Measurements from ENCODE around the gene ACOT8.
"Not testable (repeated sequence)": the region's sequence is repeated elsewhere in the genome, so short reads cannot be mapped to it uniquely, and the experiment has no call there.

The ACOT8 gene

GRCh38 chr20:45850926-45851325 lies 6.3 kb downstream of the ACOT8 start:
- DNase-seq = no peak

DNA sequence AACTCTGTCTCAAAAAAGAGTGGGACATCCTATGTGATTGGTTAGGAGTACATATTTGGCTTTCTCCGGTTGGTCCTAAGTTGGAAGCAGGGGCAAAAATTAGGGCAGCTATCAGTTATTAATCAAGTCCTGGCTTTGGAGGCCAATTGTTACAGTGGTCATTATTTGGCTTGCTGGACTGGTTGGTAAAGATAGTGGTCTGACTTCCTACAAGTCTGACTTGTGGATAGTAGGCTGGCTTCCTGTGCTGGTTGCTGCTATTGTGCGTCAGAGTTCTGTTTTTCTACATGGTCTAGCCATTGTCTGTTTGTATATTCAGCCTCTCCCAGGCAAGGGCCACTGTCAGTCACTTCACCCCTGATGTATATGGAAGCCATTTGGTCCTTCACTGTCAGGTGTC lies 7.0 kb downstream of the ACOT8 start:
- no peak for DNase-seq

GRCh38 chr20:45848969-45849582 lies 8.1 kb downstream of the ACOT8 start:
- no peak for DNase-seq

DNA sequence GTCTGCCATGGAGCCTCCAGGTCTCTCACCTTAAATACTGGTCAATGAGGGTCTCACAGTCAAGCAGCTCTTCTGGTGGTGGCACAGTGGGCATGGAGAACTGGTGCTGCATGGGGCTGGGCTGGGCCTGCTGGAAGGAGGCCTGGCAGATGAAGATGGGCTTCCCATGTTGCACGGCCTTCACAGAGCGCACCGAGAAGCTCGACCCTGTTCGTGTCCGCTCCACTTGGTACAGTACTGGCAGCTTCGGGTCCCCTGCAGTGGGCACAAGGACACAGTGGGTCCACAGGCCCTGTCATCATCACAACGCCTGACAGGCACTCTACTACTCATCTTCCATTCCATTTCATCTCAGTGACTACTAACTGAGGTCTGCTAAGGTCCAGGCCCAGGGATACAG lies 8.8 kb downstream of the ACOT8 start:
- no peak for DNase-seq

GRCh38 chr20:45845452-45845851 lies 11.7 kb downstream of the ACOT8 start:
- DNase-seq = no peak

GRCh38 chr20:45843506-45843905 lies 13.7 kb downstream of the ACOT8 start:
- no peak for DNase-seq

DNA sequence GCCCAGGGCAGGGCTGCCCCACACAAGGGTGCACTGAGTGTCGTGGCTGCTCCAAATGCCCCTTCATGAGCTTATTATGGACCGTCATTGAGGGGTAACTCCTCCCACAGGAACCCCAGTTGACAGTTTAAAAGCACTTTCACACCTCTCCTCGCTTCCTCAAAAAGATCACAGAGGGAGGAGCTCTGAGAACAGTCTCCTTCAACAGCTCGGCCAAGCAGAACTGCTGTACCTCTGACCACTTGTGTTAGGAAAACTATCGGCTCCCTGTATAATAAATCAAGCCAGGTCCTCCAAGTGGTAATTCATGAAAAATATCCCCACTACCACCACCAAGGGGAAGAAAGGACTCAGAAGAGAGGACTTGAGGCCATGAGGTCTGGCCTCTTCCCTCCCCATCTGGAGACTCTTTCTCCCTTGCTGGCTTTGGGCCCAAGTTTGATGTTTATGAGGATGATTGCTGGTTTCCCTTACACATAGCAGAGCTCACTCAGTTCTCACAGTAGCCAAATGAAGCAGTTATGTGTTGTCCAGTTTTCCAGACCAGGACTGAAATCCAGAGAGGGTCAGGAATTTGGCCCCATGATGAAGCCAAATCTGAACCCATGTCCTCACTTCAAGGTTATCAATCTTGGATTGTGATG lies 14.9 kb downstream of the ACOT8 start:
- no peak for DNase-seq

DNA sequence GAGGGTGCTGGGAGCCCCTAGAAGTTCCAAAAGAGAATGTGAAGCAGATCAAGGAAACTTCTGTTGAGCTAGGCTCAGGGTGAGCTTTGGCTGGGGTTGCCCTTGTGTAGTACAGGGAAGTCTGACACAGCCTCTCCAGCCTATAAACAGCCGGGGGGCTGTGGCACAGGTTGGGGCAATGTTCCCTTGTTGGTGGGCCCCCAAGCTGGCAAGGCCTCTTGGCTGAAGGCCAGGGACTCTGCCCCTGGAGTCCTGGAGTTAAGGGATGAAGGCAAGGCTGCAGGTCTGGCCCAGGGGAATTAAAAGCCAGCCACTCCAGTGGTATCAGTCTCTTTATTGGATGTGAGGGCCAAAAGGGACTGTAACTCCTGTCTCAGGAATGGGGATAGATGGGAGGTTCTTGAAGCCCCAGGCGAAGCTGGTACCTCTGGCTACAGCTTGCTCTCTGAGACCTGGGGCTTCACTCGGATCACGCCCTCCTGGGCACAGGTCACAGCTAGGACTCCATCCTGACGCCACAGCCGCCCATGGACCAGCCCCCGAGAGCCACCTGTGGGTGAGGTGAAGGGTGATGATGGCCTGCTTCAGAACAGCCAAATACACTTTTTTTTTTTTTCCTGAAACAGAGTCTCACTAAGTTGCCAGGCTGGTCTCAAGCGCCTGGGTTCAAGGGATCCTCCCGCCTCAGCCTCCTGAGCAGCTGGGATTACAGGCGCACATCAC lies 15.6 kb downstream of the ACOT8 start:
- no peak for DNase-seq

DNA sequence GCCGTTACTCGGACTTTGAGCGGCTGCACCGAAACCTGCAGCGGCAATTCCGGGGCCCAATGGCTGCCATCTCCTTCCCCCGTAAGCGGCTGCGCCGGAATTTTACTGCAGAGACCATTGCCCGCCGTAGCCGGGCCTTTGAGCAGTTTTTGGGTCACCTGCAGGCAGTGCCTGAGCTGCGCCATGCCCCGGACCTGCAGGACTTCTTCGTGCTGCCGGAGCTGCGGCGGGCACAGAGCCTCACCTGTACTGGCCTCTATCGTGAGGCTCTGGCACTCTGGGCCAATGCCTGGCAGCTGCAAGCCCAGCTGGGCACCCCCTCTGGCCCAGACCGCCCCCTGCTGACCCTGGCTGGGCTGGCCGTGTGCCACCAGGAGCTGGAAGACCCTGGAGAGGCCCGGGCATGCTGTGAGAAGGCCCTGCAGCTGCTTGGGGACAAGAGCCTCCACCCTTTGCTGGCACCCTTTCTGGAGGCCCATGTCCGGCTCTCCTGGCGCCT lies 16.4 kb downstream of the ACOT8 start:
- DNase-seq = no peak

- DNase-seq = no peak
These were observed 20.4 kb downstream of the ACOT8 start for GRCh38 chr20:45836841-45837240.

- no peak for DNase-seq
These were observed 21.4 kb downstream of the ACOT8 start for GRCh38 chr20:45835825-45836224.

DNA sequence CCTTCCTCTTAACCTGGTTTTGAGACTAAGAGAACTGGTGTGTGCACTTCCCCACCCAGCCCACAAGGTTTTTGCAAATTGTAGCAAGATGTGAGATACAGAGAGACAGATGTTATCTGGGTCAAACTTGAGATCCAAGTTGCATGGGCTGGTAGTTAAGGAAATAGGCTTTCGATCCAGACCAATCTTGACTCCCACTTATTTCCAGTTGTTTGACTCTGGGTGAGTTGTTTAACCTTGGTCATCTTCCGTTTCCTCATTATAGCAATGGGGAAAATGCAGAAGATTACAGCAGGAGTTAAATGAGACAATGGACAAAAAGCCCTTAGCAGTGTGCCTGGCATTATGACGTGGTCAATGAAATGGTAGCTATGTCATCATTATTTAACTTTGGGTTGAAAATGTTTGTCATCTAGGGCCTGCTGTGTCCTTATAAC lies 21.8 kb downstream of the ACOT8 start:
- no peak for DNase-seq

- DNase-seq = no peak
These were observed 22.4 kb downstream of the ACOT8 start for GRCh38 chr20:45834797-45835161.

DNA sequence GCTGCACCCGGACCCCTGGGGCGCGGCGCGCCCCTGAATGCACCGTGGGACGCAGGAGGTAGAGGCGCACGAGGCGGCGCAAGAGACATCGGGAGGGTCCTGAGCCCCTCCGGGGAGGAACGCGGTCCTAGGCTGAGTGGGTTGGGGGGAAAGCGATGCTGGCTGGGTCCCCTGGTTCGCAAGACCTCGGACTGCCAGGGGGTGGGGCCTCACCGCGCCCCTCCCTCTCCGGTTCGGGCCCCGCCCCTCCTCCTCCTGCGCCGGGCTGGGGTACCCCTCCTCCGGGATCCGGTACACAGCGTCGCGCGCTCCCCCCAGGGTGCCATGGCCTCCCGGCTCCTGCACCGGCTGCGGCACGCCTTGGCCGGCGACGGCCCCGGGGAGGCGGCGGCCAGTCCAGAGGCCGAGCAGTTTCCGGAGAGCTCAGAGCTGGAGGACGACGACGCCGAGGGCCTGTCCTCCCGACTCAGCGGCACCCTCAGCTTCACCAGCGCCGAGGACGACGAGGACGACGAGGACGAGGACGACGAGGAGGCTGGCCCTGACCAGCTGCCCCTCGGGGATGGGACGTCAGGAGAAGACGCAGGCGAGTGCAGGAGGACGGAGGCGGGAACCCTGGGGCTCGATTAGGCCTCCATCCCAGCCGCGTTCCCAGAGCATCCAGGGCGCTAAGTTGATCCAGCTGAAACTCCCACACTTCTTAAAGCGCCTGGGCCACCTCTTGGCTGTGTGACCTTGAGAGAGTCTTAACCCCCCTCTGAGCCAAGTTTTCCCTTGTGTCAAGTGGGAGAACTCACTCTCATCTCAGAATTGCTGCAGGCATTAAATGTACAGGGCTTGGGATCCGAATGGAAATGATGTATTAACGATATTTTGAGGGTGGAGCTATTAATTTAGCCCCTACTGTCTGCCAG lies 23.1 kb downstream of the ACOT8 start:
- peak; percentile 46 for DNase-seq

DNA sequence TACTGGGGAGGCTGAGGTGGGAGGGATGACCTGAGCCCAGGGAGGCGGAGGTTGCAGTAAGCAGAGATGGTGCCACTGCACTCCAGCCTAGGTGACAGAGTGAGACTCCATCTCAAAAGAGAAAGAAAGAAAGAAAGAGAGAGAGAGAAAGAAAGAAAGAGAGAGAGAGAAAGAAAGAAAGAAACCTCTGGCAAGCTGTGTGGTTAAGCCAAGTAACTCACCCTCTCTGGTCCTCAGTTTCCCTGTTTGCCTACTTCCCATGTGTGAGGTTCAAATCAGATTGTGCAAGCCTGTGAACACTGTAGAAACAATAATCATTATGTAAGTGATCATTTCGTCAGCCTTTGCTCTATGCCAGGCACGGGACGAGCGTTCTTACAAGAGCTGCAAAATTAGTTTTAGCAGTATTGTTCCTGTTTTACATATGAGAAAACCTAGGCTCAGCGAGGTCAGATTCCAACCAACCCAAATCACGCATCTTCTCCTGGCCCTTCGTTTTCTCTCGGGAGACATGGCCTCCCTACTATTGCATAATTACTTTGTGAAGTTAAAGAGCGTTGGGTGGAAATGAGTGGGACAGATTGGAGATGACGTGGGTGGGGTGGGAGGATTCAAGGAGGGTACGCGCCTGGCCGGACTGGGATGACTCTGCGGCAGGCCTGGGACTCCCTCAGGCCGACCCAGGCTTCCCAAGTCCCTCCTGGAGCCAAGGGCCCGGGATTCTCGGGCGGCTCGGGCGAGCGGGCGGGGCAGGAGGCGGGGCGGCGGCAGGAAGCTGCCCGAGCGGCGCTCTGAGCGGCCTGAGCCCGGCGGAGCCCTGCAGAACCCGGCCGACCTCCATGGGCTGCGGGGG lies 23.9 kb downstream of the ACOT8 start, which contains the start of gene SNX21:
Gene SNX21, plus strand, starts transcription at position 770 of the 853 bp plus-strand sequence. CDS start 121 bp downstream, outside the sequence.
- DNase-seq = no peak

DNA sequence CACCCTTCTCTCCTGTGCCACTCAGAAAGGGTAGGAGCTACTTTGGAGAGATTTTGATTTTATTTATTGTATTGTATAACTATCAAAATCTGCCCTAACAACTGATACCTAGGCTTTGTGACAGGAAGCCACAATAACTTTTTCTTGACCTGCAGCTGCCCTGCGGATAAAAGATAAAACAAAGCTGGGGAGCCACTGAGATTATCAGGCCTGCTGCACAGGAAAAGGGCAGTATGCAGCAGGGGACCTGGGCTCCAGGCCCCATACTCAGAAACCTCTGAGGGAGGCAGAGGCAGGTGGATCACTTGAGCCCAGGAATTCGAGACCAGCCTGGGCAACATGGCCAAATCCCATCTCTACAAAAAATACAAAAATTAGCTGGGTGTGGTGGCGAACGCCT lies 24.6 kb downstream of the ACOT8 start:
- DNase-seq = no peak

- DNase-seq = not testable (repeated sequence)
These were observed 27.5 kb downstream of the ACOT8 start for GRCh38 chr20:45829673-45830106.

GRCh38 chr20:45828589-45828988 lies 28.6 kb downstream of the ACOT8 start:
- DNase-seq = no peak

DNA sequence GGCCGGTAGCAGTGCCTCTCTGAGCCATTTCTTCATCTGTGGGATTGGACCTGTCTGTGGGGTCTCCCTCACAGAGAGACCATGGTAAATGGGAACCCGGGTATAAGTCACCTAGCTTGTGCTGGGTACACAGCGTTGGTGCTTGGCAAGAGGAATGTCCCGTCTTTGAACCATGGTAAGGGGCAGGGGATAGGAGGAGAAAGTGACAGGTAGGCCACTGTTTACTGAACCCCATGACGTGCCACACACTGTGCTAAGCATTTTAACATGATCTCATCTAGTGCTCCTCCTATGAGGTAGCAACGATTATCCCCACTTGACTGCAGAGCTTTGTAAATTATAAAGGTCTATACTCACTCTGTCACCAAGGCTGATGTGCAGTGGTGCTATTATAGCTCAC lies 29.5 kb downstream of the ACOT8 start:
- no peak for DNase-seq

DNA sequence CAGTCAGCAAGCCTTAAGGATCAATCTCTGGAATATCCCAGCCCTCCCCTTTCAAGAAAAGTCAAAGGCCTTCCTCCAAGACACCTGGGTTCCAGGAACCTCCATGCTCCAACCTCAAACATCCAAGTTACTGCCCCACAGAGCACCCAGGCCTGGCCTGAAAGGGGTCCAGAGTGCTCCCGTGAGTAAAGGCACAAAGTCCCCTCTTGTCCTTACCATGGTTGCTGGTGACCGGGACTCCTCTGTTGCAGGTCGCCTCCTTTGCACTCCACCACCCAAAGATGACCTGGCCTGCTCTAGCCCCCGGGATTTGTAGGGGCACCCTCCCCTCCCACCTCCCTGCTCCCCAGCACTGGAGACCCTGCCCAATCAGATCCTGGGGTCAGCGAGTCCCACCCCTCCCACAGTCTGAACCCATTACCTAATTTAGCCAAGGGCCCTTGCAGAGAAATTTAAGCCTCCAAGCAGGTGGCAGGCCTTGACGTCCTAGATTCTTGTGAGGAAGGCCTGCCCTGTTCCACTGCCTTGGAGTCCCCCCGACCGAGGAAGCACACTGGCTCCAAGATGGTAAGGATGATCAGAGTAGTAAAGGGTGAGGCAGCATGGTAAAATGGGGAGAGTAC lies 30.1 kb downstream of the ACOT8 start, which contains the start of gene TNNC2:
Gene TNNC2, minus strand, starts transcription at position 283 of the 623 bp plus-strand sequence. Its CDS starts 64 bp downstream, at position 219.
- DNase-seq = no peak

GRCh38 chr20:45826381-45827019 lies 30.7 kb downstream of the ACOT8 start:
- DNase-seq = no peak
